HG03139 (cell line): ENCODE data around the gene SCAANT1.

Experiments
- ATAC-seq: cut with Tn5 transposase; IDR thresholded peaks from one replicate; pipeline ENCODE4 v1.9.1; 2021; ENCODE audit not compliant: unreplicated experiment

The SCAANT1 gene

GRCh38 chr3:63864008-63864964 lies 47.9 kb downstream of the SCAANT1 start:
- ATAC-seq, result peak; percentile 44

GRCh38 chr3:63863150-63864007 lies 48.8 kb downstream of the SCAANT1 start, which contains the start of the genes ATXN7 and THOC7:
TSS of gene ATXN7 (plus strand) at chr3:63863867. CDS start at chr3:63912599, 48,732 bp downstream.
TSS of gene THOC7 (minus strand) at chr3:63863805. CDS start at chr3:63863790, 15 bp downstream.
- ATAC-seq, result peak; percentile 71

- no peak for ATAC-seq
Observed at GRCh38 chr3:63862804-63863149, 49.4 kb downstream of the SCAANT1 start.
